ENCODE results near the gene SIMC1.
"Not testable (repeated sequence)": the region's sequence is repeated elsewhere in the genome, so short reads cannot be mapped to it uniquely, and the experiment has no call there.

The SIMC1 gene

DNA sequence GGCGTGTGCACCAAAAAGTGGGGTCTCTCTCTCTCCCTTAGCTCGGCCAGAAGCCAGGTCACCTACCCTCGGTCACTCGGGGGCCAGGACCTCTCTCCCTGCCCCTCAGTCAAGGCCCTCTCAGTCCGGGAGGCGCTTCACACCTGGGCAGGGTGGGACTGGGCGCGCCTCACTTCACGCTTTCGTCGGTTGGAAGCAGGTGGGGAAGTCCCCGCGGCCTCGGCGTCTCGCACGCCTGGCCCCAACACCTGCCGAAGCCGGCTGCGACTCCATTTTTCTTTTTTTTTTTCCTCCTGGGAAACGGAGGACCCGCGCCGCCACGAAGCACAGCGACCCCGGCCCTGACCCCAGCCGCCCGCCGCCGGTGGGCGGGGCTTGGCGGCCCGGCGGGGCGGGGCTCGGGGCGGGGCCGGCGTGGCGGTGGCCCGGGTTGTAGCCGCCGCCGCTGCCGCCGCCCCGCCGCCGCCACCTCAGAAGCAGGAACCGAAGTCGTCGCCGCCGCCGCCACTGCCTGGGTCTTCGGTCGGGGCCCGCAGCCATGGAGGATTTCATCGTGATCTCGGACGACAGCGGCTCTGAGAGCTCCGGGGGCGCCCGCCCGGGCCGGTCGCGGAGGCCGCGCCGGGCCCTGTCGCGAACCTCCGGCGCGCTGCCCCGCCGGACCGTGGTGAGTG lies at the start of gene SIMC1:
Gene SIMC1 (plus strand): TSS at position 454 of the 674 bp plus-strand sequence. CDS start 85 bp downstream, at position 539.
- FAIRE-seq = not testable (repeated sequence)

DNA sequence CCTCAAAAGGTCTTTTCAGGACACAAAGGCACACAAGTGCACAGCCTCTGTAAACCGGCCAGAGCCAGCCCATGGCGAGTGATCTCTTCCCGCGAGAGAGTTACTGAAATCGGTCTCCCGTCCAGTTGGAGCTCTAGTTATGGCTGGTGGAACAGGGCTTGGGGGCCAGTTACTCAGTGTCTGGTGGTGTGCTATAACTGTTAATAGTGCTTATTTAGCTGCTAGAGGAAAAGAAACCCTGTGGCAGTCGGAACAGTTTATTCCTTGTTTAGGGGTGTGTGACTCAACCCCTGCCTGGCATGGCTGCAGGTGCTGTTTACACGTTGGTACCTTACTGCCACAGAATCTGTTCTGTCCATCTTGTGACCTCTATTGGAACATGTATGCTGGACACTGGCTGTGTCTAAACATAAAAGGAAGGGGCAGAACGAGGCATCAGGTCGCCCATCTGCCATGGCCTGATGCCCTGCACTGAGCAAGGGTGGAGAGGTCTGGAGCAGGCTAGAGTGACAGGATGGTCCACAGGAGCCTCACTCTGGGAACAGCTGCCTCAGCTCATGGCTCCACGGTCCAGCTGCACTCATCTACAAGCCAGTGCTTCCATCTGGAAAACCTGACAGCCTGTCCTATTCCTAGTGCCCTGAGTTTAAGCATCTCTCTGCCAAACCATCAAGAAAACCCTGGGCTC lies 49.6 kb upstream of the SIMC1 start:
- FAIRE-seq = no peak

DNA sequence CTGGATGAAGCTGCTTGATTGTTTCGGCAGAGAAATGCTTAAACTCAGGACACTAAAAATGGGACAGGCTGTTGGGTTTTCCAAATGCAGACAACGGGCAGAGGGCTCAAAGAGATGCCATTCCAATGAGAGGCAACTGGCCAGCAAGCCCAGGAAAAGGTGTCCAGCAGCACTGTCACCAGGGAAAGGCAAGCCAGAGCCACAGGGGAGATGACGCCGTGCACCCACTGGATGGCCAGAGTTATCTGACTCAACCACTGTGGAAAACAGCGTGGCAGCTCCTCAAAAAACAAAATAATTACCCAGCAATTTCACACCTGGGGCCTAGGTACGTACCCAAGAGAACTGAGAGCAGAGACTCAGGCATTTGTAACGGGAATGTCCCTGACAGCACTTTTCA lies 48.4 kb upstream of the SIMC1 start:
- FAIRE-seq = no peak

DNA sequence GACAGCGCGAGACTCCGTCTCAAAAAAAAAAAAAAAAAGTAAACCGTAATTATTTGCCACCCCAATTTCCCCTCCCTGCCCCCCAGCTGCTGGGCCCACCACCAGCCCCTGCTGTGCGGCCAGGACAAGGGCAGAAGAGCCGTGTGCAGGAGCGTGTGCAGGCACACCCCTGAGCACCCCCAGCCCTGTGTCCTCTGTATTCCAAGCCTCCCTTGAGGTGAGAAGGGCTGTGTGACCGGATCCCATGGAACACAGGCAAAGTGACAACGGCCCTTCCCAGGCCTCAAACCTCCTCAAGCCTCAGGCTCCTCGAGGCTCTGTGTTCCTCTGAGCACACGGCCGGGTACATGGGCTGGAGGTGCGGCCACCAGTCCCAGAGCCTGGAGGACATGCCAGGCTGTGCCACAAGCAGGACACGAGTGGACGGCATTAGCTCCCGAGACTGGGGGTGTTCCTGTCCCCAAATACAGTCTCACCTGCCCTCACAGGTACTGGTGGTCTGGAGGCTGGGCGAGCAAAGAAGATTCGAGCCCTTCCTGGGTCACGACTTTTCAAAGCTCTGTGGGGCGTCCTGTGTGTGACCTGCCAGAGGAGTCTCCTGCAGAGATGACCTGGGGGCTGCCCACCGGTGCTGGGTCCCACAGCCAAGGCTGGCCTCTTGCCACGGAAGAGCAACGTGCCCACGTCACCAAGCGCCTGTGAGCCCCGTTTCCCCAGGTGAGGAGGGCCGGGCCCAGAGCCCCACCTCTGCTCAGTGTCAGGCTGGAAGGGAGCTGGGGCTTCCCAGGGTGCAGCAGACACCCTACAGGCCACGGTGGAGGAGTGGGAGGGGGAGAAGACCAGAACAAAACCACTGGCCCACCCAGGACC lies 47.1 kb upstream of the SIMC1 start:
- FAIRE-seq = no peak

DNA sequence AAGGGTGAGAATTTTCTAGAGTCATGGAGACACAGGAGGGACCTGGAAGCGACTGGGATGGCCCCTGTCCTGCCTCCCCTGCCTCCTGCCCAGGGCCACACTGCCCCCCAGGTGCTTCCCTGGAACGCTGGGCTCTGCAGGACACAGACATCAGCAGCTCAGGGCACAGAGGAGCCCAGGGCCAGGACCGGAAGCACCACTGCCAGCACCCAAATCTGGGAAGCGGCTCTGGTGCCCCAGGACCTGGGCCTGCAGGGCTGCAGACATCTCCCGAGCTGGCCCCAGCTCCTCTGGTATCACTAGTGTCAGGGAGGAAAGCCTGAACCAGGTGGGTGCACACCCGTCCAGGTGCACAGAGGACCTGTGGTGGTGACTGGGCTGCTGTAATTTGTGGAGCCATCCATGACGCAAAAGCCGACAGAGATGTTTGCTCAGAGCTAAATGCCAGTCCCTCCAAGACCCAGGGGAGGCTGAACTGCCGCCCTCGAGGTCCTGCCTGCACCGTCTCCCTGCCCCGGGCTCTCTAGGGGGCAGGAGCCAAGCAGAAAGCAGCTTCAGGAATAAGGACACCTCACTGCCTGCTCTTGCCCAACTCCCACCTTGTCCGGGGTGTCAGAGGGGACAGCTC lies 46.0 kb upstream of the SIMC1 start:
- FAIRE-seq = no peak

DNA sequence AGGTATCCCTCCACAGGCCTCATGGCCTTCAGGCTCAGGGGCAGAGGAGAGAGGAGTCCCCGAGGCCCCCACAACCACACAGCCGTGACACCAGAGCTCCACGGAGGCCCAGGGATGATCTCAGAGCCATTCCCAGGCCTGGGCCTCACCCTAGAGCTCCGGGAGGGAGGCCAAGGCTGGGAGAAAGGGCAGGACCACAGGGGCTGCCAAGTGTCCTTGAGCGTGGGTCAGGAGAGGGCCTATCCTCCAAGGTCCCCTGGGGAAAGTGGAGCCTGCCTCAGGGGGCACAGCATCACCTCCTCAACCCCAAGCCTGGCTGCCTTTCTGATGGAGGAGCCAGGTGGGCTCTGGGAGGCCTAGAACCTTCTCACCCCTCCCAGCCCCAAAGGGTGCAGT lies 45.5 kb upstream of the SIMC1 start:
- not testable (repeated sequence) for FAIRE-seq

DNA sequence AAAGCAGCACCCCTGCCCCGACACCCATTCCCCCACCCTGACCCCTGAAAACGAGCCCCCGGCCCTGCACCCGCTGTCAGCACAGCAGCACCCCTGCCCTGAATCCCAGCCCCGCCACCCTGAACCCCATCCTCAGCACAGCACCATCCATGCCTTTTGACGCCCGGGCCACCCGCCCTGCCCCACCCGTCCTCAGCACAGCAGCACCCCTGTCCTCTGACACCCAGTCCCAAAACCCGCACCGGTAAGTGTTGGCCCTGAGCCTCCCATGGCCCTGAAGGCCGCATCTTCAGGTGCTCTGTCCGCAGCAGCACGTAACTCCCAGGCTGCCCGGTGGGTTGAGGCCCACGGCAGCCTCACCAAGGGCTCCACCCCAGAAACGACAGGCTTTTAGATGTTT lies 44.6 kb upstream of the SIMC1 start:
- FAIRE-seq = not testable (repeated sequence)

DNA sequence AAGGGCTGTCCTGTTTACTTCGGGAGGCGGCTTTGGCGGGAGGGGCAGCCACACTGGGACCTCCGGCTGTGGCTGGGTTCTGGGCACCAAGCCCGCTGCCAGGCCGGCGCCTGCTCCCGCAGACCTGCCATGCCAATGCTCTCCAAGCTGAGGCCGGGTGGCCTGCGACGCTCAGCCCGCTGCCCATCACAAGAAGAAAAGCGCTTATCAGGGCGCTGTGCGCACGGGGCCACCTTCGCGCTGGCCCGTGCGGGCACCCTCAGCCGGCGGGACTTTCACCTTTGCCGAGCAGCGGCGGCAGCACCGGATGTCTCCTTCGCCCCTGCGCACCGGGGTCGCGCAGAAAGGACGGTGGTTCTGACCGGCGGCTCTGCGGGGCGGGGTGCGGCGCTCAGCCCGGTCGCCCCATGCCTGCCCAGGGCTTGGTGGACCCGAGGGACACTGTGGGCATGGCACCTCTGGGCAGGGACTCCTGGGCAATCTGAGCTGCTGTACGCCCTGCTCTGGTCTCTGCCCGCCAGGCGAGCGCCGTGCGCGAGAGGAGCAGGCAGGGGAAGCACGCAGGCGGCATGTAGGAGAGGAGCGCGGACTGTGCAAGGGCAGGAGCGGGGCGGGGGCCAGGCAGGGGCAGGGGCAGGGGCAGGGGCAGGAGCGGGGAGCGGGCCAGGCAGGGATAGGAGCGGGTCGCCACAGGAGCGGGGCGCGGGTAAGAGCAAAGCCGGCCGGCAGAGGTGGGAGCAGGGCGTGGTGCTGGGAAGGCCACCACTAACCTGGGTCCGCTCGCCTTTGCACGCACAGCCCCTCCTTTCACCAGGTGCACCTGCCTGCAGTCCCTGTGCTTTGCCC lies 43.8 kb upstream of the SIMC1 start:
- not testable (repeated sequence) for FAIRE-seq

DNA sequence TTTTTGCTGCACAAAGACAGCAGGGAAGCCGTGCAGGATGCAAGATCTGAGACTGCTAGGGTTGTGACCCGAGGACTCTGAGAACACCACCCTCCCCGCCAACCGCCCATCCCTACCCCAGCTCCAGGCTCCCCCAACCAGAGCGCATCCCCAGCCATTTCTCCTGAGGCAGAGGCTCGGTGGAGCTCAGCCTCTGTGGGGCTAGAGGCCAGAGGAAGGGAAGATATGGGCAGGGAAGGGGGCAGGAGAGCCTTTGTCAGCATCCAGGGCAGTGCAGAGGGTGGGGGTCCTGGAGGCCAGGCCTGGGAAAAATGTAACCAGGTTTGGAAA lies 43.2 kb upstream of the SIMC1 start:
- not testable (repeated sequence) for FAIRE-seq

DNA sequence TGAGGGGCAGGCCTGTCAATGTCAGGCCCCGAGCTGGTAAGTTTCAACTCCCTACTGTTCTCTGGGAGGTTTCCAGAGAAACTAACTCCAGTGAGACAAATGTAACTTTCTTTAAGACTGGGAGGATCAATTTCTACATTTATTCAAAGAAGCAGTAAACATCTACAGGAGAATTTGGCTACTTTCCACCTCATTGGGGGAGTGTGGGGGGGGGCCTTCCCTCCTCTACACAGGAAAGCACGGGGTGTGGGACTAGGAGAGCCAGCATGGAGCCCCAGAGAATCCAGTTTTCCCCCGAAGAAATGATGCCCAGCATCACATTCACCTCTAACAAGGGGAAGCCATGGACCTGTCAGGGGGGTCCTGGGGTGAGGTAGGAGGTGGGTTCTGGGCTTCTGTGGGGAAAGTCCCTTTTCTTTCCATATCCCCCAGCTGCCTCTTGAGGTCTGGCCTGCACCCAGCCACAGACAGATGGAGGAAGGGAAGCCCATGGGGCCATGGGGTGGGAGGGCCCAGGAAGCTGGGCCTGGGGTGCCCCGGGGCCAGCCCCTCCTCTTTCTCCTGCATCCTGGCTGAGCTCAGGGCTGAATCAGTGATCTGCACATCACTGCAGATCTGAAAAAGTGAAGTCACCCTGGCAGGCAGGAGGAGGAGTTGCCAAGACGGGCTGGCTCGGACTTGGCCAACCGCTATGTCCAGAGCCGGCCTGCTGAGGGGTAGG lies 42.6 kb upstream of the SIMC1 start:
- FAIRE-seq = not testable (repeated sequence)

DNA sequence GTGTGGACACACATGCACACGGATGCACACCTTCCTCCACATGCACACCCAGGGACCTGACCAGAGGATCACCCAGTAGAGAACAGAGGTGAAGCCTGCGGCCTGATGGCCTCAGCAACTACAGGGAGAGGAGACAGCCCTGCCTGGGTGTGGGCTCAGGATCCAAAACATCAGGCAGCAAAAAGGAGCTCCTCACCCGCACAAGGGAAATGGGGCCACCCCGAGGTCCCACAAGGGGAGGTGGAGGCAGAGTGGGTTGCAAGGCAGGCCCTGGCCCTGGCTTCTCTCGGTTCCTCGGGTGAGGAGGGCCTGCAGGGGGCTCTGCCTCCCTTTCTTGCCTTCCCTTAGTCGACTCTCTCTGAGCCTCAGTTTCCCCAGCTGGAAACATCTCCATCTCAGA lies 41.4 kb upstream of the SIMC1 start:
- not testable (repeated sequence) for FAIRE-seq

DNA sequence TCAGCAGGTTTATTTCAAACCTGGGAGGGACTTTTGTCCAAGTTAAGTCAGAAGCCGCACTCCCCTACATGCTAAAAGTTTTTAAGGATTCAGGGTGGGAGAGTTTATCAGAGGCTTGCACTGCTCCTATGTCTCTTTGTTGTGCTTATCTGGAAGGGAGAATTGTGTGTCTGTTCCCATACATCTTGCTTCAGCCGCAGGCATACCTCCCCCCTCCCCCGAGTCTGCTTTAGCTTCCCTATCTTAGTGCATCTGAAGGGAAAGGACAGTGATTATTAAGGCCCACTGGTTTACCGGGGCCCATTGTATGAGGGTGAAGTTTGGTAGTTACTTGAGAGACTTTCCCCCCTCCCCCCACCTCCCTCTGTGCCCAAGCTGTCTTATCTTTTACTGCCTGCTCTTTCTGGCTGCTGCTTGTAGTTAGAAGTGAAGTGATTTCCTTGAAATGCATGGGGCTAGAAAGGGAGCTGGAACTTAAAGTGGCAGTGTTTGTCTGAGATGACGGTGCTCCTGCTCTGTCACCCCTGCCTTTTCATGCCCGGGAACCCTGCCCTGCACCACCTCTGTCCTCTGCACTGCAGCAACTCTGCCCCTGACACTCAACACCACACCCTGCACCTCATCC lies 40.9 kb upstream of the SIMC1 start:
- FAIRE-seq = not testable (repeated sequence)

DNA sequence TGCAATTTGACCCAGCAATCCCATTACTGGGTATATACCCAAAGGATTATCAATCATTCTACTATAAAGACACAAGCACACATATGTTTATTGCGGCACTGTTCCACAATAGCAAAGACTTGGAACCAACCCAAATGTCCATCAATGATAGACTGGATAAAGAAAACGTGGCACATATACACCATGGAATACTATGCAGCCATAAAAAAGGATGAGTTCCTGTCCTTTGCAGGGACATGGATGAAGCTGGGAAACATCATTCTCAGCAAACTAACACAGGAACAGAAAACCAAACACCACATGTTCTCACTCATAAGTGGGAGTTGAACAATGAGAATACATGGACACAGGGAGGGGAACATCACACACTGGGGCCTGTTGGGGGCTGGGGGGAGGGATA lies 39.9 kb upstream of the SIMC1 start:
- FAIRE-seq = not testable (repeated sequence)

DNA sequence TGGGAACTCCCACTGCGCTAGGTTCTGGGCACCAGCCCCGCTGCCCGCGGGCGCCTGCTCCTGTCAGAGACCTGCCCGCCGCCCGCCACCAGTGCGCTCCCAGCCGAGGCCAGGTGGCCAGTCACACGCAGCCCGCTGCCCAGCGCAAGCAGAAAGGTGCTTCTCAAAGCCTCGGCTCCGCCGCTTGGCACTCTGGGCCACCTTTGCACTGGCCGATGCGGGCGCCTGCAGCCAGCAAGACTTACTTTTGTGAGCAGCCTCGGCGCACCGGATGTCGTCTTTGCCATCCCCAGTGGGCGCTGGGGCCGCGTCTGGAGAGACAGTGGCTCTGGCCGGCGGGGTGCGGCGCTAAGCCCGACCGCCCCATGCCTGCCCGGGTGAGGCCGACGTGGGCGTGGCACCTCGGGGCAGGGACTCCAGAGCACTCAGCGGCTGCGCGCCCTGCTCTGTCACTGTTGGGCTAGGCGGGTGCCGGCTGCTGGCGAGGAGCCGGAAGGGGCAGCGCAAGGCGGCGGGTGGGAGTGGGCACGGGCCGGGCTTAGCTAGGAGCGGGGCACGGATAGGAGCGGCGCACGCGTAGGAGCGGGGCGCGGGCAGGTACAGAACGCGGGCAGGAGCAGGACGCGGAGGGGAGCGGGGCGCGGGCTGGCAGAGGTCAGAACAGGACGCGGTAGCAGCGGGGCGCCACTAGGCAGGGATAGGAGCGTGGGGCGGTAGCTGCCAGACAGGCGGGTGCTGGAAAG lies 39.1 kb upstream of the SIMC1 start:
- not testable (repeated sequence) for FAIRE-seq

DNA sequence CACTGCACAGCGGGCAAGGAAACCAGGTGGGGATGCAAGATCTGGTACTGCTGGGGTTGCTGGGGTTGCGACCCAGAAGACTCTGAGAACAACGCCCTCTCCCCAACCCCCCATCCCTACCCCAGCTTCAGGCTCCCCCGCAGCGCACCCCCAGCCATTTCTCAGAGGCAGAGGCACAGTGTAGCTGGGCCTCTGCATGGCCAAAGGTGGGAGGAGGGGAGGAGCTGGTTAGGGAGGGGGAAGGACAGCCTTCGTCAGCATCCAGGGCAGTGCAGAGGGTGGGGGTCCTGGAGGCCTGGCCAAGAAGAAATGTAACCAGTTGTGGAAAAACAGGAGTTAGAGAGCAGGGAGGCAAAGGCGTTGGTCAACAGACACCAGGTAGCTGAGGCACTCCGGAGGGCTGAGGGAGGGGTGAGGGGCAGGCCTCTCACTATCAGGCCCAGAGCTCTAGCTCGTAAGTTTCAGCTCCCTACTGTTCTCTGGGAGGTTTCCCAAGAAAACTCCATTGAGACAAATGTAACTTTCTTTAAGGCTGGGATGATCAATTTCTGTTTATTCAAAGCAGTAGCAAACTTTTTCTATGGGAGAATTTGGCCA lies 38.3 kb upstream of the SIMC1 start:
- not testable (repeated sequence) for FAIRE-seq

DNA sequence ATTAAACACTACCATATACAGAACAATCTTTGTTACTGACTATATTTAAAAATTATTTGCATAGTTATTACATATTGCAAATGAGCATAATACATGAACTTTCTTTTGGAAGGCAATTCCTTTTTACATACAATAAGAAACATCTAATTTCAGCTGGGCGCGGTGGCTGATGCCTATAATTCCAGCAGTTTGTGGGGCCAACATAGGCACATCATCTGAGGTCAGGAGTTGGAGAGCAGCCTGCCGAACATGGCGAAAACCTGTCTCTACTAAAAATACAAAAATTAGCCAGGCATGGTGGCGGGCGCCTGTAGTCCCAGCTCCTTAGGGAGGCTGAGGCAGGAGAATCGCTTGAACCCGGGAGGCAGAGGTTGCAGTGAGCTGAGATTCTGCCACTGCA lies 36.4 kb upstream of the SIMC1 start:
- no peak for FAIRE-seq

DNA sequence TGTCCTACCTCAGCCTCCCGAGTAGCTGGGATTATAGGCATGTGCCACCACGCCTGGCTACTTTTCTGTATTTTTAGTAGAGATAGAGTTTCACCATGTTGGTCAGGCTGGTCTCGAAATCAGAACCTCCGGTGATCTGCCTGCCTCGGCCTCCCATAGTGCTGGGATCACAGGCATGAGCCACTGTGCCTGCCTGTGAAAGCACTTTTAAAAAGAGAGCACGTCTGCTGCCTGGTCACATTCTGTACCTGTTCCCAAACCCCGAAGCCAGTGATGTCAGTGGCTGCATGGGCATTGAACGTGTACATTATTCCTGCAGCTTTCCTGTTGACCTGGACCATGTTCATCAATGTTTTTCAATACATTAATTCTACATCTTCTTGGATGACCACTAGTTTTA lies 35.1 kb upstream of the SIMC1 start:
- FAIRE-seq = no peak

DNA sequence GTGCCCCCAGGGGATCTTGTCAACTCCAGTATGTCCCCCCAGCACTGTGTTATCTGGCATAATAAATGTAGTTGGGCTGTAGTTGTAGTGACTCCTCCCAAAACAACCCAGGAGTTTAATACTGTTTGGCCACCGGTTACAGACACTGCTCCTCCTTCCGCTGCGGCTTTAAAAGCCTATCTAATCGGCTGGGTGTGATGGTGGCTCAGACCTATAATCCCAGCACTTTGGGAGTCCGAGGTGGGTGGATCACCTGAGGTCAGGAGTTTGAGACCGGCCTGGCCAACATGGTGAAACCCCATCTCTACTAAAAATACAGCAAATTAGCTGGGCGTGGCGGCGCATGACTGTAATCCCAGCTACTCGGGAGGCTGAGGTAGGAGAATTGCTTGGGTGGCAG lies 34.7 kb upstream of the SIMC1 start:
- not testable (repeated sequence) for FAIRE-seq

DNA sequence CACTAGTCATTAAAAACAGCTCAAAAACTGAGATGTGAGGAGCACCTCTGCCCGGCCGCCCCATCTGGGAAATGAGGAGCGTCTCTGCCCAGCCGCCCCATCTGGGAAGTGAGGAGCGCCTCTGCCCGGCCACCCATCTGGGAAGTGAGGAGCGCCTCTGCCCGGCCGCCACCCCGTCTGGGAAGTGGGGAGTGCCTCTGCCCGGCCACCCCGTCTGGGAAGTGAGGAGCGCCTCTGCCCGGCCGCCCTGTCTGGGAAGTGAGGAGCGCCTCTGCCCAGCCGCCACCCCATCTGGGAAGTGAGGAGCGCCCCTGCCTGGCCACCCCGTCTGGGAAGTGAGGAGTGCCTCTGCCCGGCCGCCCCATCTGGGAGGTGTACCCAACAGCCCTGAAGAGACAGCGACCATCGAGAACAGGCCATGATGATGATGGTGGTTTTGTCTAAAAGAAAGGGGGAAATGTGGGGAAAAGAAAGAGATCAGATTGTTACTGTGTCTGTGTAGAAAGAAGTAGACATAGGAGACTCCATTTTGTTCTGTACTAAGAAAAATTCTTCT lies 23.7 kb upstream of the SIMC1 start:
- not testable (repeated sequence) for FAIRE-seq

All from G401.6 (cell line).